Measurements from ENCODE around the gene CAMKV. TPM values are rescaled to one million over a fixed set of nuclear protein-coding genes. Genes with fewer than 3 reads are reported as not detected.

Gene CAMKV
- total RNA-seq, 1 experiment from 2014 or later, result 0.10 TPM

GRCh38 chr3:49841806-49842205 is 27.9 kb downstream of the CAMKV start:
- no peak for ATAC-seq

More at GRCh38 chr3:49841806-49842205, 27.9 kb downstream of the CAMKV start:
- intact Hi-C loops (cut with micrococcal nuclease), result loop anchor here (1.0 kb wide), 1 partner anchor 64 kb away; no protein-coding TSS in a partner anchor
- BruUV-seq (replicated peaks), result no TSS peak
- POLR2A ChIA-PET, result no interaction called here
- peaks cover 13 to 31% of the 10 kb centered on the region in 2 experiments; a peak in 2 of 4 replicates for H3K36me3 ChIP-seq (ENCODE audit: control insufficient read depth in 1 of 2, insufficient read depth in 2 of 2, low read length in 2 of 2)
- no peaks in the 10 kb centered on the region; the same call in 1 of the 2 replicates for H4K20me1 ChIP-seq (ENCODE audit: insufficient read depth)
- TF ChIP-seq EZH2 (IDR thresholded peaks at IDR 0.05) (no peak), SRF (IDR thresholded peaks at IDR 0.05; ENCODE audit: low read depth) (no peak), CBX3 (IDR thresholded peaks at IDR 0.05; ENCODE audit: low read depth) (no peak), MAX (IDR thresholded peaks at IDR 0.05) (no peak), ATF3 (IDR thresholded peaks at IDR 0.05) (no peak), RAD21 (IDR thresholded peaks at IDR 0.05; ENCODE audit: low read depth) (no peak), EZH2phosphoT487 (IDR thresholded peaks at IDR 0.05; ENCODE audit: borderline replicate concordance) (no peak), CEBPB (IDR thresholded peaks at IDR 0.05; ENCODE audit: low read depth) (no peak), POLR2AphosphoS5 (IDR thresholded peaks at IDR 0.05; ENCODE audit: low read depth, low read length) (no peak), POLR2A (IDR thresholded peaks at IDR 0.05; ENCODE audit: borderline replicate concordance, extremely low read depth, insufficient read depth, insufficient read length) (no peak), ZNF274 (IDR thresholded peaks at IDR 0.05; ENCODE audit: low read depth, low read length) (no peak), EGR1 (IDR thresholded peaks at IDR 0.05; ENCODE audit: low read depth) (no peak), SIN3A (IDR thresholded peaks at IDR 0.05; ENCODE audit: low read depth) (no peak), SP1 (IDR thresholded peaks at IDR 0.05; ENCODE audit: low read depth) (no peak), ZBTB33 (IDR thresholded peaks at IDR 0.05; ENCODE audit: extremely low read depth, insufficient replicate concordance, low read length) (no peak), TCF7L2 (IDR thresholded peaks at IDR 0.05; ENCODE audit: borderline replicate concordance, extremely low read depth, insufficient read depth, insufficient read length) (no peak), ELF1 (IDR thresholded peaks at IDR 0.05; ENCODE audit: borderline replicate concordance, low read depth) (no peak), CTCF (IDR thresholded peaks at IDR 0.05 in 2 of 3, conservative IDR thresholded peaks at IDR 0.05 in 1 of 3; ENCODE audit: borderline replicate concordance in 1 of 3, insufficient read depth in 1 of 3, low read depth in 2 of 3, low read length in 2 of 3) (no peak)
- no peak overlapping the region for H3K9ac ChIP-seq (ENCODE audit: low read length)
- H3K27ac ChIP-seq (ENCODE audit: low read depth, low read length), result no peak overlapping the region
- CTCF ChIA-PET, result interaction anchor here (1.7 to 2.8 kb wide), 4 partner anchors 39 to 302 kb away, joined by 5 to 13 read pairs (median 8); partner anchors contain the start of gene INKA1
- H3K4me2 ChIP-seq (ENCODE audit: low read length), result no peak overlapping the region
- peaks cover 4 to 10% of the 10 kb centered on the region in 2 experiments; a peak in 1 of 4 replicates for H3K4me1 ChIP-seq (ENCODE audit: control insufficient read depth in 1 of 2, insufficient read depth in 2 of 2, low read length in 2 of 2)
- RAD21 ChIA-PET (ENCODE audit: low non-redundant PET in 1 of 2, low total read pairs in 2 of 2, uncharacterized antibody in 2 of 2, unreplicated experiment in 2 of 2), result no interaction called here
- no peak for DNase-seq (ENCODE audit: low read depth, low spot score)
- no peaks in the 10 kb centered on the region for H3K9me2 ChIP-seq (ENCODE audit: insufficient read depth)
- no peaks in the 10 kb centered on the region for H3K27me3 ChIP-seq (ENCODE audit: insufficient read depth, low read length)
- H2AFZ ChIP-seq (ENCODE audit: low read depth, low read length, poor library complexity, severe bottlenecking), result no peak overlapping the region
- no peaks in the 10 kb centered on the region for H3K9me3 ChIP-seq (ENCODE audit: control insufficient read depth in 1 of 2, insufficient read depth in 1 of 2, low read depth in 1 of 2, low read length in 2 of 2)
- H3K79me2 ChIP-seq (ENCODE audit: insufficient read depth, low read length), result no peaks in the 10 kb centered on the region
- no peak overlapping the region for H3K4me3 ChIP-seq (replicated peaks in 1 of 2; ENCODE audit: low read depth in 1 of 2, low read length in 2 of 2)
